ENCODE results near the gene GRB10.

Gene GRB10

DNA sequence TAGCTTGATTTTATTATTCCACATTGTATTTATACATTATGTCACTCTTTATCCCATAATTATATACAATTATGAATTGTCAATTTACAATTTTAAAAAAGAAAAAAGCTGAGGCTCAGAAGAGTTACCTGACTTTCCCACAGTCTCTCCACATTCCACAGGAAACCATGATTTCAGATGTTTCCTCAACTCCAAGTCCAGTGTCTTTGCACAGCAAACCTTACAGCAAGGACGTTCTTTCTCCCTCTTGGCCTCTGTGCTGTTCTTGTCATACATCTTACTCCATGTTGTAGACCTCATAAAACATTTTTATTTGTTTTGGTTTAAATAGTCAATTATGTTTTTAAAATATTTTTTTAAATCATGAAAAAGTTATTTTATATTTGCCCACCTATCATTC is 34.9 kb upstream of the GRB10 start:
- no peak overlapping the region for H3K4me3 ChIP-seq (replicated peaks; ENCODE audit: low read depth, low read length)
- DNase-seq (ENCODE audit: extremely low read depth, insufficient read length), result no peak
- no peak for TF ChIP-seq CTCF (IDR thresholded peaks at IDR 0.05; ENCODE audit: insufficient read depth, low read length, poor library complexity, severe bottlenecking)
- H3K36me3 ChIP-seq (ENCODE audit: control insufficient read depth, insufficient read depth, low read length), result no peaks in the 10 kb centered on the region
- no peaks in the 10 kb centered on the region; the same call in 1 of the 2 replicates for H3K27me3 ChIP-seq (replicated peaks; ENCODE audit: control insufficient read depth, insufficient read depth, low read length)

DNA sequence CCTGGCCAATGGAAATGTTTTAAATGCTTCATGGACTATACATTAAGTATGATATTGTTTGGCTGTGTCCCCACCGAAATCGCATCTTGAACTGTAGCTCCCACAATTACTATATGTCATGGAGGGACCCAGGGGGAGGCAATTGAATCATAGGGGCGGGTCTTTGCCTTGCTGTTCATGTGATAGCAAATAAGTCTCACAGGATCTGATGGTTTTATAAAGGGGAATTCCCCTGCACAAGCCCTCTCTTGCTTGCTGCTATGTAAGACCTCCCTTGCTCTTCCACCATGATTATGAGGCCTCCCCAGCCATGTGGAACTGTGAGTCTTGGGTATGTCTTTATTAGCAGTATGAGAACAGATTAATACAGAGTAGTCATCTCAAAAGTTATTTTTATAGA is 32.4 kb upstream of the GRB10 start:
- H3K36me3 ChIP-seq (ENCODE audit: control insufficient read depth, insufficient read depth, low read length), result no peaks in the 10 kb centered on the region
- no peak overlapping the region for H3K4me3 ChIP-seq (replicated peaks; ENCODE audit: low read depth, low read length)
- DNase-seq (ENCODE audit: extremely low read depth, insufficient read length), result no peak
- TF ChIP-seq CTCF (IDR thresholded peaks at IDR 0.05; ENCODE audit: insufficient read depth, low read length, poor library complexity, severe bottlenecking), result no peak
- H3K27me3 ChIP-seq (replicated peaks; ENCODE audit: control insufficient read depth, insufficient read depth, low read length), result no peaks in the 10 kb centered on the region; the same call in 1 of the 2 replicates

- Histone ChIP-seq H3K4me3 (replicated peaks; ENCODE audit: low read depth, low read length) (no peak overlapping the region), H3K27me3 (replicated peaks; ENCODE audit: control insufficient read depth, insufficient read depth, low read length) (no peaks in the 10 kb centered on the region; the same call in 1 of the 2 replicates), H3K36me3 (ENCODE audit: control insufficient read depth, insufficient read depth, low read length) (no peaks in the 10 kb centered on the region)
- no peak for DNase-seq (ENCODE audit: extremely low read depth, insufficient read length)
- TF ChIP-seq CTCF (IDR thresholded peaks at IDR 0.05; ENCODE audit: insufficient read depth, low read length, poor library complexity, severe bottlenecking), result no peak
These were observed 31.5 kb upstream of the GRB10 start for GRCh38 chr7:50814166-50814565.

DNA sequence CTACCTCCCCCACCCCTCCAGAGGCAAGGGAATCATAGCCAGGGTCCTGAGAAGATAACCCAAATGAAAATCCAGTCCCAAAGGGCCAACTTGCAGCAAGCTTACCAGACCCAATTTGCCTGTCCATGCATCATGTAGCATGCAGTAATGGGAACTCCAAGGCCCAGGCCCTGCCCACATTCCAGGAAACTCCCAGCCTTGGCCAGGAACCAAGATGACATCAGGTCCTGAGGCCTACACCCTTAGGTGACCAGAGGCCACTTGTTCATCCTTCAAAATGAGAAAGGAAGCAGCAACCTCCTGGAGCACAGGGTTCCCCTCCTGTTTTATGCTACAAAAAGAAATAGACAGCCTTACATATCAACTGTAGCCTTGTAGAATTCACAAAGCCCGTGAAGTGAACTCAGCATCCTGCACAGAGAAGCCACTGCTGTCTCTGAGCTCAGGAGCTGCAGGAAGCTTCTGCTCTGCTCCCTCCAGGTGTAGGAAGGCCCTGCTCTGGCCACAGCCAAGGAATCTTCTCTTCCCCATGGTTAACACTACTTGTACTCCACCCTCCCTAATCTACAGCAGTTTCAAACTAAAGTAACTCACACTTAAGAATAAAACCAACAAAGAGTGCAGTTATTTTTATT is 30.3 kb upstream of the GRB10 start:
- DNase-seq (ENCODE audit: extremely low read depth, insufficient read length), result no peak
- no peak for TF ChIP-seq CTCF (IDR thresholded peaks at IDR 0.05; ENCODE audit: insufficient read depth, low read length, poor library complexity, severe bottlenecking)
- no peak overlapping the region for H3K4me3 ChIP-seq (replicated peaks; ENCODE audit: low read depth, low read length)
- no peaks in the 10 kb centered on the region; the same call in 1 of the 2 replicates for H3K27me3 ChIP-seq (replicated peaks; ENCODE audit: control insufficient read depth, insufficient read depth, low read length)
- no peaks in the 10 kb centered on the region for H3K36me3 ChIP-seq (ENCODE audit: control insufficient read depth, insufficient read depth, low read length)

DNA sequence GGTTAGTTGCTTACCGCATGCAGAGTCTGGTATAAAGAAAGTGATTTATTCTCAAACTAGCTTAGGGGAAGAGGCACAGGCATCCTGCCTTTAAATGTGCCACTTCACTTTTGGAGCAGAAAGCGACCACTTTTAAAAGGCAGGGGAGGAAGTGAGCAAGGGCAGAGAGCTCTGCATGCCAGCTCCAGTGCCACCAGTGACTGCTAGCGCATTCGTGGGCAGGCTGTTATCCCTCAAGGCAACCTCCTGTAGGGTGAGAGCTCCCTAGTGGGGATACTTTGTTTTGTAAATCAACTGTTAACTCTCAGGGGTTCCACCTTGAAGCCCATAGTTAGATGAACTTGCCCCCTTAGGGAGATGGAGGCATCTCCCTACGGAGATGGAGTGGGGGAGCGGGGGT is 29.4 kb upstream of the GRB10 start:
- no peaks in the 10 kb centered on the region; the same call in 1 of the 2 replicates for H3K27me3 ChIP-seq (replicated peaks; ENCODE audit: control insufficient read depth, insufficient read depth, low read length)
- TF ChIP-seq CTCF (IDR thresholded peaks at IDR 0.05; ENCODE audit: insufficient read depth, low read length, poor library complexity, severe bottlenecking), result no peak
- H3K4me3 ChIP-seq (replicated peaks; ENCODE audit: low read depth, low read length), result no peak overlapping the region
- DNase-seq (ENCODE audit: extremely low read depth, insufficient read length), result no peak
- H3K36me3 ChIP-seq (ENCODE audit: control insufficient read depth, insufficient read depth, low read length), result no peaks in the 10 kb centered on the region

All from GM06990 (cell line).